HG02571 (cell line): Measurements from ENCODE around the gene ERICH6.
"Not testable (repeated sequence)": the region's sequence is repeated elsewhere in the genome, so short reads cannot be mapped to it uniquely, and the experiment has no call there.

Experiments
- ATAC-seq: cut with Tn5 transposase; IDR thresholded peaks from one replicate; pipeline ENCODE4 v1.9.1; 2021; ENCODE audit warnings: mild to moderate bottlenecking, moderate library complexity; ENCODE audit not compliant: unreplicated experiment

ERICH6 gene

GRCh38 chr3:150682279-150682678, 21.4 kb downstream of the ERICH6 start:
- ATAC-seq: no peak

- ATAC-seq: peak; percentile 95
These were observed 22.7 kb downstream of the ERICH6 start for GRCh38 chr3:150681057-150681456.

GRCh38 chr3:150680562-150680961, 23.2 kb downstream of the ERICH6 start:
- no peak for ATAC-seq

GRCh38 chr3:150675587-150675986, 28.1 kb downstream of the ERICH6 start:
- ATAC-seq: no peak

GRCh38 chr3:150673966-150674365, 29.8 kb downstream of the ERICH6 start:
- no peak for ATAC-seq

GRCh38 chr3:150666167-150666566, 37.6 kb downstream of the ERICH6 start:
- ATAC-seq: no peak

GRCh38 chr3:150663461-150663860, 40.3 kb downstream of the ERICH6 start:
- ATAC-seq: no peak

GRCh38 chr3:150662410-150663200, 41.1 kb downstream of the ERICH6 start:
- no peak for ATAC-seq

- ATAC-seq: no peak
These were observed 47.4 kb downstream of the ERICH6 start for GRCh38 chr3:150656316-150656715.

GRCh38 chr3:150653110-150653561, 50.6 kb downstream of the ERICH6 start:
- ATAC-seq: no peak

GRCh38 chr3:150640256-150640655, 63.5 kb downstream of the ERICH6 start:
- ATAC-seq: no peak

GRCh38 chr3:150639262-150639661, 64.5 kb downstream of the ERICH6 start:
- no peak for ATAC-seq

GRCh38 chr3:150636258-150636657, 67.5 kb downstream of the ERICH6 start:
- ATAC-seq: no peak

GRCh38 chr3:150635526-150635925, 68.2 kb downstream of the ERICH6 start:
- ATAC-seq: no peak

- ATAC-seq: no peak
These were observed 68.6 kb downstream of the ERICH6 start for GRCh38 chr3:150635076-150635475.

GRCh38 chr3:150631515-150632221, 72.1 kb downstream of the ERICH6 start:
- no peak for ATAC-seq

GRCh38 chr3:150627557-150627956, 76.2 kb downstream of the ERICH6 start:
- ATAC-seq: no peak

- no peak for ATAC-seq
These were observed 77.4 kb downstream of the ERICH6 start for GRCh38 chr3:150626148-150626930.

GRCh38 chr3:150623945-150624344, 79.8 kb downstream of the ERICH6 start:
- ATAC-seq: no peak

- ATAC-seq: not testable (repeated sequence)
These were observed 80.8 kb downstream of the ERICH6 start for GRCh38 chr3:150622955-150623354.

GRCh38 chr3:150620002-150620689, 83.6 kb downstream of the ERICH6 start:
- no peak for ATAC-seq
